HG02759 (cell line): ENCODE data around the gene AMACR.
"Not testable (repeated sequence)": the region's sequence is repeated elsewhere in the genome, so short reads cannot be mapped to it uniquely, and the experiment has no call there.

ENCODE experiments used
- ATAC-seq: cut with Tn5 transposase; IDR thresholded peaks from one replicate; pipeline ENCODE4 v1.9.1; 2021; ENCODE audit warnings: mild to moderate bottlenecking, moderate library complexity; ENCODE audit not compliant: unreplicated experiment

AMACR gene

GRCh38 chr5:33973271-33973670, 34.6 kb downstream of the AMACR start:
- ATAC-seq = no peak

- ATAC-seq = peak; percentile 86
These were observed 38.0 kb downstream of the AMACR start for GRCh38 chr5:33969572-33970452.

DNA sequence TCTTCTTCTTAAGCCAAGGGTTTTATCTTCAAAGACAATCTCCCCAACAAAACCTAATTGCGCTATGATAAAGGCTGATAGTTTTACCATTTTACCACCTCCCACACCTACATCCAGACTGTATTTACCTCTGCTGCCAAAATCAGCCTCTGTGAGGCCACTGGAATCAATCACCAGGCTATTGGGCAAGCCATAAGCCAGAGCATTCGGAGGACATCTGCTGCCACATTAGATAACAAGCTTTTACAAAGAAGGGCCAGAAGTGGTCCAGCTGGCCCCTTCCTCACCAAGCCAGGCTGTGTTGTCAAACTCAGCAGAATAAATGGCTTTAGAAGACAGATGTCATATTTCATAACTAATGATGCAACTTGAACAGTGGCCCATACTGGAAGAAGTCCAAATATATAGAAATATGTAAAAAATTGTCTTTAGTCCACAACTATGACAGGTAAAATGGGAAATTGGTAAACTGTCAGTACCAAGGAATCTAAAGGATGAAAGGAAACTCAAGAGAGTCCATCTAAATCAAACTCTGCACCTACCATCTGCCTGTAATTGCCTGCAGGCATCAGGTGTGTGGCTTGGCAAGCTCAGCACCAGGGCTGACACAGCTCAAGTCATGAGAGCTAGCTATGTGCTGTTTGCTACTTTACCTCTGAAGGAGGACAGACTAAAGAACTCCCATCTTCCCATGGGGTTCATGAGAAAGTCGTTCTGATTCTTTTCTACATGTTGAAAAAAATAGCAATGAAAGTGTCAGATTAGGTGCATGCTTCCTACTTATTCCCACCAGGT, 39.4 kb downstream of the AMACR start:
- no peak for ATAC-seq

DNA sequence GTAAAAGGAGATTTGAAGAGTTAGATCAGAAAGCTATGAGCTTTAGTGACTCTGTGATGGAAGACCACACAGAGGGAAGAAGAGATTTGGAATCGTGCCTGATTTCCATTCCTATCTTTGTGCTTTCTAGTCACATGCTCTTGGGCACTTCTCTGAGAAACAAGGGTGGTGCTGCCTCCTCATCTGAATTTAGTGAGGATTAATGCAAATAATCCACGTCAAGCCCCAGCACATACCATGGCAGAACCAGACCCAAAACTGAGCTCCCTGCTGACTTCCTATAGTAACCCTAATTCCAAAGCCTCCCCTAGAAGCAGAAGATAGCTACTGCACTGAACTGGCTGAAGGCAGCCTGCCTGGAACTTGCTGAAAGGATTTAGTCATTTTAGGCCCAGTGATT, 41.0 kb downstream of the AMACR start:
- ATAC-seq = no peak

DNA sequence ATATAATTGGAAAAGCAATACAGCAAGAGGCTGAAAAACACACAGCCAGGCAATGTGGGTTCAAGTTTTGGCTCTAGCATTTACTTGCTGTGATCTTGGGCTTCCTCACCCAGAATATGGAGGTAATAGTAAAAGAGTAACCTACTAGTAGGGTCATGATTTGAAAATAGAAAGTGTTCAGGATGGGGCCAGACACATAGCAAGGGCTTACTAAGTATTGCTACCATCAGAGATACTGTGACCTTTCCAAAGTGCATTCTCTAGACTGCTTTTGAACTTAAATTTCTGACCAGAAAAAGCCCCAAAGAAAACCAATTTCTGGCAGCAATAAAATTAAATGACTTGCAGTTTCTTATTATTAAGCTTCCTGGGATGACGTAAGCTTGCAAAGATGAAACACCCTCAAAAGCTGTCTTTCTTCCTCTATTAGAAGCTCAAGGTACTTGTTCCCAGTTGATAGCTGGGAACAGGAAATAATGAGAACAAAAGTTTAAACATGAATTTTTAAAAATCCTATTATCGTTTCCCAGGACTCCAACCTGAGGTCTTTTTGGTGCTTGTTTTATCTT, 43.6 kb downstream of the AMACR start:
- ATAC-seq = peak; percentile 45

GRCh38 chr5:33958176-33958575, 49.7 kb downstream of the AMACR start:
- no peak for ATAC-seq

DNA sequence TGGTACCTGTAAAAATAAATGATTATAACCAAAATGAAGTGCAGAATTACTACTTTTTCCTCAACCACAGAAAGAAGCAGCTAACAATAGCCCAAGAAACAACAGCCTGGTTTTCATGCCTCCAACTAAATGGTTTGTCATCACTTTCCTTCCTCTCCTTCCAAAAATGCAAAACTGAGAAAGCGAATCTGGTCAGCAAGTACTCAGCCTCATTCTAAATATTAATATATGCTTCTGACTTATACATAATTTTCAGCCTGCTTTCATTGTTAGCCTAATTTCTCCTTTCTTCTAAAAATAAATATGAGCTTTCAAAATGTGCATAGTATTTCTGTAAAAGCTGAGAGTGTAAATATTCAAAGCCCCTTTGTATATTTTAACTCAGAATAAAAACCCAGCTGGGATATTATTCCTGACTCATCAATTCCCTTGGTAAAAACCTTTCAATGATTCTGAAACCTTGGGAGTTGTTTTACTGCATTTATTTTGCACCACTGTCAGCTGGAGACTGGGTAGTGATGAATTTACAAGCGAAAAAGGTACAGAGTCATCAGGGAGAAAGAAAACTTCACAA, 50.2 kb downstream of the AMACR start:
- no peak for ATAC-seq

DNA sequence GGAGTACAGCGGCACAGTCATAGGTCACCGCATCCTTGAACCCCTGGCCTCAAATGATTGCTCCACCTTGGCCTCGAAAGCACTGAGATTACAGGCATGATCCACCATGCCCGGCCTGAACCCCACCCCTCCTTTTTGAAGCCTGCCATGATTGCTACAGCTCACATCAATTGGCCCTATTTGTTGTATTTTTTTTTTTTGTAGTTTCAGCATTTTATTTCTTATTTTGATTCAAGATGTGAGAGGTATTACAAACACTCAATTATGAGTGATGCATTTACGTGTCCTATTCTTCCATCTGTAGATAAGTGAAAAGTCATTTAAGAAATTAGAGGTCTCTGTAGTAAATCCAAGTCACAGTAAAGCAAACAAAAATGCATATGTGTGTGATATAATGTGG, 55.7 kb downstream of the AMACR start:
- ATAC-seq = not testable (repeated sequence)

DNA sequence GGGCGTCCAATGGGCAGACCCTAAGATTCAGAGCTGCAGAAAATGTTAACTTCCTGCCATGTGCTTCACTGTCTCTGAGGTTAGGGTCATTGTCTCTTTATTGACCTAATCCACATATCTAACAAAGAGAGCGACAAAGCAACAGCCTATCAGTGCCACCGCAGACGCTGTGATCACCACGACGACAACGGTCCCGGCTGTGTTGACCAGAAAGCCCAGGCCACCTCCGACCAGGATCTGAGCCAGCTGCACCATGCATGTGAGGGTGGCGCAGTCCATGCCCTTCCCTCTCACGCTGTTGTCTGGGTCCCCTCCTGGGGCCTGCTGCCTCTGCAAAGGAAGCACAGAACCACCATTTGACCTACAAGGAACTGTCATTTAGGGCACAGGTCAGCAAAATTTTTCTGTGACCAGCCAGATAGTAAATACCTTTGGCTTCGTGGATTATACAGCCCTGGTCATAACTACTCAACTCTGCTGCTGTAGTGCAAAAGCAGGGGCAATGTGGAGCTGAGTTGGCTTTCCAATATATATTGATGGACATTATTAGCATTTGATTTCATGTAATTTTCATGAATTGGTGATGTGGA, 63.2 kb downstream of the AMACR start:
- ATAC-seq = no peak

DNA sequence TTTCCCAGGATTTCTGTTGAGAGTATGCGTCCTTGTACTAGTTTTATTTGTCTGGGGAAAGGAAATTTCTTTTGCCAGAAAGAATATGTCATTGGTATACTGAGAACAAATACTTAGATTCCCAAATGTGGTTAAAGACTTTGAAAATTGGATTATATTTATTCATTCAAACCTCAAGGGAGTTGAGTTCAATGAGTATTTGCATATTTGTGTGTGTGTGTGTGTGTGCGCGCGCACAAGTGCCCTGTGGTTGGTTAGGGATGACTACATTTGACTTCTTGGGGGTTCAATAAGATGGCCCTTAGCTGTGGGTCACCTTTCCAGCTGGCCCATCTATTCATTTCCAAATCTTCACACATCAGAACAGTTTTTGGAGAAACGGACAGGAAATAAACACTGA, 66.8 kb downstream of the AMACR start:
- no peak for ATAC-seq

DNA sequence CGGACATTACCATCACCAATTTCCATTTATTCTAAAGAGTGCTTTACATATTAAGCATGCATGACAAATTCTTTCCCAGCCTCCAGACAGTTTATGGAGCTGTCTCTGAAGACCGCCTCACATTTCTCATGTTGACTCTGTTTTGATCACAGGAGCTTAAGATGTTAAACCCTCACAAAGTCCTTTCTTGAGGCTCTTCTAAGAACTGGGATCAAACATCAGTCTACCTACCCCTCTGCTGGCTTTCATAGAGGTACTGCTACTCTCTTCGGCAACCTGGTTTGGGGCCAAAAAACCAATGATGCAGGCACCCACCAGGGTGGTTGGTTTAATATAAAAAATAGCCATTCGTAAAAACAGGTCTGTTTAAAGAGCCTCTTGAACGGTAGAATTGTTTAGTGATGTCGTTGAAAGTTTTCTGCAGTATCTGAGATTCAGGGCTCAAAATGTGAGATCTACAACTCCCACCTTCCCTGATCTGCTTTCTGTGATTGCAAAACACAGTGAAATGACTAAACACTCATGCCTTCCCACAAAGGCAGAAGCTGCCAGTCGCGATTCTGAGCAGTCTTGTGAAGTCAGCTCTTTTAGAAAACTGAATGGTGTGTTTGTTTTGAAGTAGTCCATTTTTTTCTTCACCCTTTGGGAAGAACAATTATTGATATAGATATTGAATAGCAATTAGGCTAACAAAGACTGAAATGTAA, 68.1 kb downstream of the AMACR start:
- ATAC-seq = no peak

DNA sequence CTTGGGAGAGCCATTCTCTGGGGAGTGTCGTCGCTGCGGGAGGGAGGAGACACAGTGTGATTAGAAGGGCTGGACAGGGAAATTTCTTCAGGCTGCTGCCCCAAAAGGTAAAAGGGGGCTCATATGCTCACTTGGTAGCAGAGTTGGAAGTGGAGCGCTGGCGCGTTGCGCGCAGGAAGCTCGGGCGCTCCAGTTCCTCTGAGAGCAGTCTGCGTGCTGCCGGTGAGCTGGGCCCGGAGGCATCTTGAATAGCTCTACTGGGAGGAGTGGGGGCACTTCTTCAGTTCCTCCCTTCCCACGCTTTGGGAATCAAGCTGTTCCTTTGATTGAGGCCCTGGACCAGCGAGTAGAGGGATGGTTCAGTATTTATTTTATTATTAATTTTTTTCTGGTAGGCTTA, 69.0 kb downstream of the AMACR start:
- no peak for ATAC-seq

DNA sequence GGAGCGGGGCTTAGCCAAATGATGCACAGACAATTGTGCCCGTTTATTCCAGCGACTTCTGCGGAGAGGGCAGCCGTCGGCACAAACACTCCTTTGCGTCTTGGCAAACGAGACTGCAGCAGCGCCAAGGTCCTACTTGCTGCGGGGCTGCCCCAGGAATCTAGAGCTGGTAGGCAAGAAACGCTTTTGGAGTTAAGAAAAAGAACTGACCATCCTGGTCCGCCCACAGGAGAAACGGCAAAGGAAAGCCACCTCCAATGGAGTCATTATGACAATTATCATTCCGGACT, 69.4 kb downstream of the AMACR start:
- ATAC-seq = no peak

GRCh38 chr5:33937707-33938506, 69.9 kb downstream of the AMACR start:
- ATAC-seq = no peak

DNA sequence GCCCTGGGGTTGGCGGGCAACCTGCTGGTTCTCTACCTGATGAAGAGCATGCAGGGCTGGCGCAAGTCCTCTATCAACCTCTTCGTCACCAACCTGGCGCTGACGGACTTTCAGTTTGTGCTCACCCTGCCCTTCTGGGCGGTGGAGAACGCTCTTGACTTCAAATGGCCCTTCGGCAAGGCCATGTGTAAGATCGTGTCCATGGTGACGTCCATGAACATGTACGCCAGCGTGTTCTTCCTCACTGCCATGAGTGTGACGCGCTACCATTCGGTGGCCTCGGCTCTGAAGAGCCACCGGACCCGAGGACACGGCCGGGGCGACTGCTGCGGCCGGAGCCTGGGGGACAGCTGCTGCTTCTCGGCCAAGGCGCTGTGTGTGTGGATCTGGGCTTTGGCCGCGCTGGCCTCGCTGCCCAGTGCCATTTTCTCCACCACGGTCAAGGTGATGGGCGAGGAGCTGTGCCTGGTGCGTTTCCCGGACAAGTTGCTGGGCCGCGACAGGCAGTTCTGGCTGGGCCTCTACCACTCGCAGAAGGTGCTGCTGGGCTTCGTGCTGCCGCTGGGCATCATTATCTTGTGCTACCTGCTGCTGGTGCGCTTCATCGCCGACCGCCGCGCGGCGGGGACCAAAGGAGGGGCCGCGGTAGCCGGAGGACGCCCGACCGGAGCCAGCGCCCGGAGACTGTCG, 70.7 kb downstream of the AMACR start:
- ATAC-seq = no peak

GRCh38 chr5:33936381-33937016, 71.4 kb downstream of the AMACR start, which contains the start of gene RXFP3:
RXFP3 (plus strand) TSS chr5:33936386; CDS start chr5:33936741, 355 bp downstream.
- ATAC-seq = no peak
